Endothelial cell of hepatic sinusoid (primary cell): ENCODE results near the gene ACTR1A.

ENCODE experiments used
- in situ Hi-C: cut with HindIII; loops from 2 replicates; pipeline ENCODE4 v1.10.0; 2017; ENCODE audit warnings: low sequenced_read_pairs

Gene ACTR1A

GRCh38 chr10:102433619-102434046, 68.9 kb downstream of the ACTR1A start:
- in situ Hi-C loops, result loop anchor here (5.0 kb wide), 1 partner anchor 51 kb away; no protein-coding TSS in a partner anchor

- in situ Hi-C loops, result loop anchor here (5.0 kb wide), 1 partner anchor 50 kb away; no protein-coding TSS in a partner anchor
These were observed 70.2 kb downstream of the ACTR1A start, which contains the start of gene CUEDC2 for GRCh38 chr10:102432162-102432950. TSS of gene CUEDC2 (minus strand) at chr10:102432574. CDS start at chr10:102425188, 7,386 bp downstream.

GRCh38 chr10:102431452-102432124, 70.9 kb downstream of the ACTR1A start:
- in situ Hi-C loops, result loop anchor here (5.0 kb wide), 1 partner anchor 49 kb away; no protein-coding TSS in a partner anchor

- in situ Hi-C loops, result no loop called here
These were observed 73.0 kb downstream of the ACTR1A start for GRCh38 chr10:102429468-102429867.
